IMR-90 (cell line): Measurements from ENCODE around the gene THEM4. TPM values are rescaled to one million over a fixed set of nuclear protein-coding genes. Genes with fewer than 3 reads are reported as not detected.

Experiments used
- ATAC-seq: fragments of 200-7000 bp; cut with Tn5 transposase; 2 replicates; pipeline ENCODE4 v1.9.1; 2020; ENCODE audit warnings: low read depth, mild to moderate bottlenecking, moderate library complexity
- BruUV-seq: library from RNA; stranded (reverse); fragments of 400-500 nt; replicated peaks from 2 replicates; lab custom pipeline; 2021; lab: Mats Ljungman, UMichigan
- CTCF ChIA-PET: fragments of 300-600 bp; formaldehyde crosslinking; extraction: SDS; loops from one replicate; lab custom pipeline; 2021; ENCODE audit warnings: antibody characterized with exemption; lab: Yijun Ruan, JAX
- POLR2A ChIA-PET: fragments of 300-600 bp; sonication (Branson Sonifier 250); formaldehyde crosslinking; loops from one replicate; lab custom pipeline; 2022; ENCODE audit warnings: antibody characterized with exemption; ENCODE audit not compliant: unreplicated experiment; lab: Charles Lee
- DNase-seq: peaks from one replicate; pipeline ENCODE4 v3.0.0; 2013
- H2AFZ ChIP-seq: replicated peaks from 2 replicates; pipeline ENCODE3; 2013; ENCODE audit warnings: low read length, mild to moderate bottlenecking; ENCODE audit not compliant: poor library complexity
- H2AK5ac ChIP-seq: 2 replicates; pipeline ENCODE4 v1.6.1; 2013; ENCODE audit warnings: low read depth, low read length, inconsistent platforms
- H2AK9ac ChIP-seq: replicated peaks from 2 replicates; pipeline ENCODE3; 2013; ENCODE audit warnings: mild to moderate bottlenecking, low read depth, low read length, moderate library complexity; ENCODE audit not compliant: poor library complexity
- H2BK120ac ChIP-seq: 2 replicates; pipeline ENCODE4 v1.6.1; 2013; ENCODE audit warnings: low read depth, low read length, inconsistent platforms
- H2BK15ac ChIP-seq: 3 replicates; pipeline ENCODE4 v1.6.1; 2013; ENCODE audit warnings: low read depth, low read length, inconsistent platforms
- H2BK20ac ChIP-seq: 2 replicates; pipeline ENCODE4 v1.6.1; 2013; ENCODE audit warnings: low read depth, mild to moderate bottlenecking, inconsistent platforms, low read length, moderate library complexity
- H2BK5ac ChIP-seq: 2 replicates; pipeline ENCODE4 v1.6.1; 2013; ENCODE audit warnings: mild to moderate bottlenecking, low read depth, low read length, inconsistent platforms; ENCODE audit not compliant: poor library complexity, severe bottlenecking
- H3K14ac ChIP-seq: replicated peaks from 2 replicates; pipeline ENCODE4 v1.6.1; 2013; ENCODE audit warnings: low read depth, low read length, inconsistent platforms
- H3K18ac ChIP-seq: 2 replicates; pipeline ENCODE4 v1.6.1; 2013; ENCODE audit warnings: low read depth, low read length, control low read depth
- H3K23ac ChIP-seq: 2 replicates; pipeline ENCODE4 v1.6.1; 2013; ENCODE audit warnings: low read depth, low read length, inconsistent platforms
- H3K27ac ChIP-seq: 2 replicates; pipeline ENCODE4 v1.5.1; 2013; ENCODE audit warnings: mild to moderate bottlenecking, control low read depth, low read length; ENCODE audit not compliant: insufficient read depth
- H3K27me3 ChIP-seq: 2 replicates; pipeline ENCODE4 v1.6.1; 2013; ENCODE audit warnings: low read length; ENCODE audit not compliant: control insufficient read depth, insufficient read depth
- H3K36me3 ChIP-seq: 2 replicates; pipeline ENCODE4 v1.6.1; 2013; ENCODE audit warnings: low read length, mixed read lengths; ENCODE audit not compliant: control insufficient read depth, insufficient read depth
- H3K4ac ChIP-seq: 2 replicates; pipeline ENCODE4 v1.6.1; 2013; ENCODE audit warnings: low read depth, low read length, inconsistent platforms
- H3K4me1 ChIP-seq: 2 replicates; pipeline ENCODE4 v1.6.1; 2013; ENCODE audit warnings: low read length, mixed read lengths; ENCODE audit not compliant: control insufficient read depth, insufficient read depth
- H3K4me2 ChIP-seq: 2 replicates; pipeline ENCODE4 v1.6.1; 2013; ENCODE audit warnings: low read depth, mild to moderate bottlenecking, control low read depth, low read length, moderate library complexity
- H3K4me3 ChIP-seq: 2 replicates; pipeline ENCODE4 v1.5.1; 2013; ENCODE audit warnings: low read depth, mild to moderate bottlenecking, control low read depth, low read length, moderate library complexity; ENCODE audit not compliant: insufficient read depth
- H3K56ac ChIP-seq: 2 replicates; pipeline ENCODE4 v1.6.1; 2013; ENCODE audit warnings: low read length, inconsistent platforms; ENCODE audit not compliant: insufficient read depth; ENCODE audit errors: extremely low read depth
- H3K79me1 ChIP-seq, 2 experiments: 2 replicates each; pipeline ENCODE4 v1.6.1; 2013; ENCODE audit warnings: low read length in 2 of 2, inconsistent platforms in 1 of 2, low read depth in 1 of 2
- H3K9ac ChIP-seq: 2 replicates; pipeline ENCODE4 v1.6.1; 2013; ENCODE audit warnings: low read depth, low read length, control low read depth
- H3K9me1 ChIP-seq: 2 replicates; pipeline ENCODE4 v1.6.1; 2013; ENCODE audit warnings: low read length, inconsistent platforms; ENCODE audit not compliant: insufficient read depth
- H3K9me3 ChIP-seq: 2 replicates; pipeline ENCODE4 v1.6.1; 2013; ENCODE audit warnings: low read length; ENCODE audit not compliant: control insufficient read depth, insufficient read depth
- H4K20me1 ChIP-seq: 2 replicates; pipeline ENCODE4 v1.6.1; 2013; ENCODE audit warnings: low read length, inconsistent platforms; ENCODE audit not compliant: insufficient read depth
- H4K5ac ChIP-seq: 2 replicates; pipeline ENCODE4 v1.6.1; 2013; ENCODE audit warnings: mild to moderate bottlenecking, low read depth, low read length, control low read depth
- H4K8ac ChIP-seq, 2 experiments: 2 replicates each; pipeline ENCODE4 v1.6.1; 2013; ENCODE audit warnings: low read depth in 2 of 2, low read length in 2 of 2, control low read depth in 1 of 2, inconsistent platforms in 1 of 2
- H4K91ac ChIP-seq: 2 replicates; pipeline ENCODE4 v1.6.1; 2013; ENCODE audit warnings: low read depth, low read length, inconsistent platforms; ENCODE audit not compliant: insufficient read depth
- BHLHE40 ChIP-seq: fragments of 150-350 bp; IDR thresholded peaks from 2 replicates; pipeline ENCODE4 v1.6.1; 2016; ENCODE audit warnings: mild to moderate bottlenecking, low read depth, low read length
- CEBPB ChIP-seq: IDR thresholded peaks from 2 replicates; pipeline ENCODE4 v1.6.1; 2012; ENCODE audit warnings: low read depth, low read length, improper control_type of control experiment
- CHD1 ChIP-seq: IDR thresholded peaks from 2 replicates; pipeline ENCODE4 v1.6.1; 2012; ENCODE audit warnings: low read depth, low read length, improper control_type of control experiment
- CTCF ChIP-seq: conservative IDR thresholded peaks from 2 replicates; pipeline ENCODE4 v1.5.1; 2012; ENCODE audit warnings: mild to moderate bottlenecking, low read depth, low read length, improper control_type of control experiment
- ELK1 ChIP-seq: fragments of 150-350 bp; IDR thresholded peaks from 2 replicates; pipeline ENCODE4 v1.6.1; 2016; ENCODE audit warnings: low read depth, mild to moderate bottlenecking, low read length, moderate library complexity, borderline replicate concordance
- FOS ChIP-seq: fragments of 150-350 bp; IDR thresholded peaks from 2 replicates; pipeline ENCODE4 v1.6.1; 2016; ENCODE audit warnings: low read depth, low read length
- MAFK ChIP-seq: IDR thresholded peaks from 2 replicates; pipeline ENCODE4 v1.6.1; 2012; ENCODE audit warnings: low read depth, low read length, improper control_type of control experiment
- MAZ ChIP-seq: IDR thresholded peaks from 2 replicates; pipeline ENCODE4 v1.6.1; 2012; ENCODE audit warnings: low read depth, mild to moderate bottlenecking, low read length, improper control_type of control experiment, moderate library complexity, borderline replicate concordance
- MXI1 ChIP-seq: IDR thresholded peaks from 2 replicates; pipeline ENCODE4 v1.6.1; 2012; ENCODE audit warnings: low read depth, mild to moderate bottlenecking, low read length, moderate library complexity, borderline replicate concordance
- NFE2L2 ChIP-seq: fragments of 150-350 bp; IDR thresholded peaks from 2 replicates; pipeline ENCODE4 v1.6.1; 2016; ENCODE audit warnings: low read depth, mild to moderate bottlenecking, low read length
- POLR2A ChIP-seq: IDR thresholded peaks from 2 replicates; pipeline ENCODE4 v1.6.1; 2012; ENCODE audit warnings: mild to moderate bottlenecking, low read depth, low read length
- RAD21 ChIP-seq: IDR thresholded peaks from 2 replicates; pipeline ENCODE4 v1.6.1; 2012; ENCODE audit warnings: low read length, improper control_type of control experiment
- RFX5 ChIP-seq: IDR thresholded peaks from 2 replicates; pipeline ENCODE4 v1.8.0; 2012; ENCODE audit warnings: low read depth, mild to moderate bottlenecking, low read length, moderate library complexity
- SMC3 ChIP-seq: fragments of 150-350 bp; IDR thresholded peaks from 2 replicates; pipeline ENCODE4 v1.6.1; 2016; ENCODE audit warnings: low read depth, mild to moderate bottlenecking, antibody characterized with exemption, low read length, moderate library complexity
- USF2 ChIP-seq: fragments of 150-350 bp; IDR thresholded peaks from 2 replicates; pipeline ENCODE4 v1.6.1; 2017; ENCODE audit warnings: mild to moderate bottlenecking, antibody characterized with exemption, low read length, low read depth
- WGBS, 2 experiments: methylation state at CpG; one replicate each; pipeline versions ENCODE4 v1.1.5 to v1.1.7; 2013; ENCODE audit warnings: missing lambda C conversion rate in 2 of 2; ENCODE audit not compliant: insufficient read length in 1 of 2; ENCODE audit errors: extremely low coverage in 2 of 2; 5-methylcytosine and 5-hydroxymethylcytosine counted together
- dilution Hi-C: fragments of 300-500 bp; cut with HindIII; formaldehyde crosslinking; loops from one replicate; pipeline ENCODE4 v1.14.3; 2018; ENCODE audit warnings: low sequenced_read_pairs; ENCODE audit not compliant: unreplicated experiment
- in situ Hi-C: fragments of 300-500 bp; cut with MboI; formaldehyde crosslinking; loops from 3 replicates; pipeline ENCODE4 v1.14.3; 2019; ENCODE audit warnings: low sequenced_read_pairs, inconsistent platforms, mixed read lengths
- intact Hi-C: fragments of 100-400 bp; cut with micrococcal nuclease; formaldehyde crosslinking; loops from 2 replicates; pipeline ENCODE4 v1.10.0; 2022
- polyA plus RNA-seq, 3 experiments: library from polyadenylated mRNA; depleted of rRNA; stranded (reverse); fragments of >200 nt; gene quantifications; 2 replicates each; pipeline ENCODE4 v1.2.3, GENCODE V29; 2012; ENCODE audit warnings: low replicate concordance in 1 of 3
- total RNA-seq: library from RNA; depleted of rRNA; stranded (reverse); fragments of >200 nt; gene quantifications from 2 replicates; pipeline ENCODE4 v1.2.3, GENCODE V29; 2012

THEM4 gene
- total and polyA plus RNA-seq, 2 of the 4 experiments (the other 2 are of a cell fraction): 7.3 to 15.7 TPM

GRCh38 chr1:151830055-151830454 is 79.3 kb downstream of the THEM4 start:
- ChIA-PET CTCF (no interaction called here), POLR2A (no interaction called here)
- TF ChIP-seq RFX5 (no peak), MAFK (no peak), CTCF (no peak), SMC3 (no peak), CEBPB (no peak), POLR2A (no peak), BHLHE40 (no peak), ELK1 (no peak), MAZ (no peak), MXI1 (no peak), CHD1 (no peak), FOS (no peak), USF2 (no peak), RAD21 (no peak), NFE2L2 (no peak)
- no peaks in the 10 kb centered on the region for H3K36me3 ChIP-seq
- H3K9me3 ChIP-seq: no peaks in the 10 kb centered on the region
- no peaks in the 10 kb centered on the region for H3K4me1 ChIP-seq
- H3K27me3 ChIP-seq: peaks cover 55% of the 10 kb centered on the region
- ATAC-seq (no peak), DNase-seq (no peak)
- no peak overlapping the region for H3K4me3 ChIP-seq
- no peak overlapping the region for H2AK5ac ChIP-seq
- in situ Hi-C loops (no loop called here), dilution Hi-C loops (no loop called here), intact Hi-C loops (loop anchor here (10.0 kb wide), 1 partner anchor 285 kb away; the partner anchor contains the start of gene TUFT1)
- H4K91ac ChIP-seq: no peak overlapping the region
- H2BK120ac ChIP-seq: no peak overlapping the region
- H3K23ac ChIP-seq: no peak overlapping the region
- no peak overlapping the region for H2AFZ ChIP-seq
- H4K20me1 ChIP-seq: no peaks in the 10 kb centered on the region
- H4K5ac ChIP-seq: no peak overlapping the region
- no peaks in the 10 kb centered on the region for H3K9me1 ChIP-seq
- no TSS peak for BruUV-seq
- H2BK20ac ChIP-seq: no peak overlapping the region
- H2BK15ac ChIP-seq: no peak overlapping the region
- H3K9ac ChIP-seq: no peak overlapping the region
- WGBS, 2 experiments: no CpG with 5 or more reads among the region's 6 CpGs
- H3K4me2 ChIP-seq: no peak overlapping the region
- H2BK5ac ChIP-seq: no peak overlapping the region
- H3K4ac ChIP-seq: no peak overlapping the region
- no peak overlapping the region for H2AK9ac ChIP-seq
- H4K8ac ChIP-seq: no peak overlapping the region
- H3K14ac ChIP-seq: no peak overlapping the region
- no peak overlapping the region for H3K56ac ChIP-seq
- H3K27ac ChIP-seq: no peak overlapping the region
- H3K18ac ChIP-seq: no peak overlapping the region
- H3K79me1 ChIP-seq: no peaks in the 10 kb centered on the region
